WTC11 (cell line): ENCODE measurements around the gene USB1.

Source experiments
- CBFB ChIP-seq: sonication (generic); formaldehyde crosslinking; IDR thresholded peaks from 2 replicates; pipeline ENCODE4 v1.8.1; 2022; ENCODE audit warnings: mild to moderate bottlenecking, low read depth, missing genetic modification reagents
- CREB1 ChIP-seq: sonication (generic); formaldehyde crosslinking; IDR thresholded peaks from 2 replicates; pipeline ENCODE4 v1.8.0; 2023; ENCODE audit warnings: mild to moderate bottlenecking, missing genetic modification reagents
- E2F5 ChIP-seq: sonication (generic); formaldehyde crosslinking; IDR thresholded peaks from 2 replicates; pipeline ENCODE4 v1.8.1; 2022; ENCODE audit warnings: mild to moderate bottlenecking, moderate library complexity, missing genetic modification reagents
- NR1H2 ChIP-seq: sonication (generic); formaldehyde crosslinking; IDR thresholded peaks from 2 replicates; pipeline ENCODE4 v1.9.0; 2021; ENCODE audit warnings: mild to moderate bottlenecking, moderate library complexity, missing genetic modification reagents
- NR2C2 ChIP-seq: sonication (generic); formaldehyde crosslinking; IDR thresholded peaks from 2 replicates; pipeline ENCODE4 v1.8.0; 2022; ENCODE audit warnings: mild to moderate bottlenecking, missing genetic modification reagents
- NR3C1 ChIP-seq: sonication (generic); formaldehyde crosslinking; conservative IDR thresholded peaks from 2 replicates; pipeline ENCODE4 v1.8.1; 2023; ENCODE audit warnings: low read depth, mild to moderate bottlenecking, missing genetic modification reagents
- SMAD3 ChIP-seq: sonication (generic); formaldehyde crosslinking; IDR thresholded peaks from 2 replicates; pipeline ENCODE4 v1.8.0; 2022; ENCODE audit warnings: missing genetic modification reagents, mild to moderate bottlenecking, borderline replicate concordance
- TCF7 ChIP-seq: sonication (generic); formaldehyde crosslinking; IDR thresholded peaks from 2 replicates; pipeline ENCODE4 v1.8.0; 2022; ENCODE audit warnings: mild to moderate bottlenecking, low read depth, missing genetic modification reagents, moderate library complexity
- TEAD4 ChIP-seq: sonication (generic); formaldehyde crosslinking; IDR thresholded peaks from 2 replicates; pipeline ENCODE4 v1.8.0; 2022; ENCODE audit warnings: mild to moderate bottlenecking, missing genetic modification reagents
- ZNF219 ChIP-seq: sonication (generic); formaldehyde crosslinking; IDR thresholded peaks from 2 replicates; pipeline ENCODE4 v1.8.0; 2023; ENCODE audit warnings: missing genetic modification reagents, mild to moderate bottlenecking, borderline replicate concordance
- TF ChIP-seq, protein P1 (sequence below): fragments of 200-600 bp; IDR thresholded peaks from 2 replicates; pipeline ENCODE4 v1.8.0; 2022; ENCODE audit warnings: antibody characterized with exemption

DNA sequence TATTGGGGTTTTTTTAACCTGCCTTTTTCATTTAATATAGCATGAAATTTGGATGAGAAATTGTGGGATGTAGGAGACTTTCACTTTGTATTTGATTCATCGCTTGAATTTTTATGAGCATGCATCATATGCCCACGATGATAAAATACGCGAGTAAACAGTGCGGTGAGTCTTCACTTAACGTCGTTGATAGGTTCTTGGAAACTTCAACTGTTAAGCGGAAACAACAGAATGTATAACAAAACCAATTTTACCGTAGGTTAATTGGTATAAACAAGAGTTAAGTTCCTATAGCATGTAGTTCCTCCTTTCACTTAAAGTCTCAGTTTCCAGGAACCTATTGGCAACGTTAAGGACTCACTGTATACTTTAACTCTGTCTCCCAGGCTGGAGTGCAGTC, 53.1 kb downstream of the USB1 start:
- TF ChIP-seq, protein P1, sequence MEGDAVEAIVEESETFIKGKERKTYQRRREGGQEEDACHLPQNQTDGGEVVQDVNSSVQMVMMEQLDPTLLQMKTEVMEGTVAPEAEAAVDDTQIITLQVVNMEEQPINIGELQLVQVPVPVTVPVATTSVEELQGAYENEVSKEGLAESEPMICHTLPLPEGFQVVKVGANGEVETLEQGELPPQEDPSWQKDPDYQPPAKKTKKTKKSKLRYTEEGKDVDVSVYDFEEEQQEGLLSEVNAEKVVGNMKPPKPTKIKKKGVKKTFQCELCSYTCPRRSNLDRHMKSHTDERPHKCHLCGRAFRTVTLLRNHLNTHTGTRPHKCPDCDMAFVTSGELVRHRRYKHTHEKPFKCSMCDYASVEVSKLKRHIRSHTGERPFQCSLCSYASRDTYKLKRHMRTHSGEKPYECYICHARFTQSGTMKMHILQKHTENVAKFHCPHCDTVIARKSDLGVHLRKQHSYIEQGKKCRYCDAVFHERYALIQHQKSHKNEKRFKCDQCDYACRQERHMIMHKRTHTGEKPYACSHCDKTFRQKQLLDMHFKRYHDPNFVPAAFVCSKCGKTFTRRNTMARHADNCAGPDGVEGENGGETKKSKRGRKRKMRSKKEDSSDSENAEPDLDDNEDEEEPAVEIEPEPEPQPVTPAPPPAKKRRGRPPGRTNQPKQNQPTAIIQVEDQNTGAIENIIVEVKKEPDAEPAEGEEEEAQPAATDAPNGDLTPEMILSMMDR: no peak
- no peak for TF ChIP-seq NR2C2 (CRISPR knock-in tag)
- TF ChIP-seq NR3C1 (CRISPR knock-in tag): no peak
- TF ChIP-seq TEAD4 (CRISPR knock-in tag): no peak
- TF ChIP-seq SMAD3 (CRISPR knock-in tag): no peak
- no peak for TF ChIP-seq ZNF219 (CRISPR knock-in tag)
- TF ChIP-seq TCF7 (CRISPR knock-in tag): no peak
- no peak for TF ChIP-seq NR1H2
- no peak for TF ChIP-seq E2F5 (CRISPR knock-in tag)
- no peak for TF ChIP-seq CREB1 (CRISPR knock-in tag)
- TF ChIP-seq CBFB: no peak
